IMR-90 (cell line): ENCODE data around the gene TAB2. TPM values are rescaled to one million over a fixed set of nuclear protein-coding genes. Genes with fewer than 3 reads are reported as not detected.

Experiments used
- ATAC-seq: fragments of 200-7000 bp; cut with Tn5 transposase; 2 replicates; pipeline ENCODE4 v1.9.1; 2020; ENCODE audit warnings: low read depth, mild to moderate bottlenecking, moderate library complexity
- BruUV-seq: library from RNA; stranded (reverse); fragments of 400-500 nt; replicated peaks from 2 replicates; lab custom pipeline; 2021; lab: Mats Ljungman, UMichigan
- CTCF ChIA-PET: fragments of 300-600 bp; formaldehyde crosslinking; extraction: SDS; loops from one replicate; lab custom pipeline; 2021; ENCODE audit warnings: antibody characterized with exemption; lab: Yijun Ruan, JAX
- POLR2A ChIA-PET: fragments of 300-600 bp; sonication (Branson Sonifier 250); formaldehyde crosslinking; loops from one replicate; lab custom pipeline; 2022; ENCODE audit warnings: antibody characterized with exemption; ENCODE audit not compliant: unreplicated experiment; lab: Charles Lee
- DNase-seq: peaks from one replicate; pipeline ENCODE4 v3.0.0; 2013
- H2AFZ ChIP-seq: replicated peaks from 2 replicates; pipeline ENCODE3; 2013; ENCODE audit warnings: low read length, mild to moderate bottlenecking; ENCODE audit not compliant: poor library complexity
- H2AK5ac ChIP-seq: 2 replicates; pipeline ENCODE4 v1.6.1; 2013; ENCODE audit warnings: low read depth, low read length, inconsistent platforms
- H2AK9ac ChIP-seq: replicated peaks from 2 replicates; pipeline ENCODE3; 2013; ENCODE audit warnings: mild to moderate bottlenecking, low read depth, low read length, moderate library complexity; ENCODE audit not compliant: poor library complexity
- H2BK120ac ChIP-seq: 2 replicates; pipeline ENCODE4 v1.6.1; 2013; ENCODE audit warnings: low read depth, low read length, inconsistent platforms
- H2BK15ac ChIP-seq: 3 replicates; pipeline ENCODE4 v1.6.1; 2013; ENCODE audit warnings: low read depth, low read length, inconsistent platforms
- H2BK20ac ChIP-seq: 2 replicates; pipeline ENCODE4 v1.6.1; 2013; ENCODE audit warnings: low read depth, mild to moderate bottlenecking, inconsistent platforms, low read length, moderate library complexity
- H2BK5ac ChIP-seq: 2 replicates; pipeline ENCODE4 v1.6.1; 2013; ENCODE audit warnings: mild to moderate bottlenecking, low read depth, low read length, inconsistent platforms; ENCODE audit not compliant: poor library complexity, severe bottlenecking
- H3K14ac ChIP-seq: replicated peaks from 2 replicates; pipeline ENCODE4 v1.6.1; 2013; ENCODE audit warnings: low read depth, low read length, inconsistent platforms
- H3K18ac ChIP-seq: 2 replicates; pipeline ENCODE4 v1.6.1; 2013; ENCODE audit warnings: low read depth, low read length, control low read depth
- H3K23ac ChIP-seq: 2 replicates; pipeline ENCODE4 v1.6.1; 2013; ENCODE audit warnings: low read depth, low read length, inconsistent platforms
- H3K27ac ChIP-seq: 2 replicates; pipeline ENCODE4 v1.5.1; 2013; ENCODE audit warnings: mild to moderate bottlenecking, control low read depth, low read length; ENCODE audit not compliant: insufficient read depth
- H3K27me3 ChIP-seq: 2 replicates; pipeline ENCODE4 v1.6.1; 2013; ENCODE audit warnings: low read length; ENCODE audit not compliant: control insufficient read depth, insufficient read depth
- H3K36me3 ChIP-seq: 2 replicates; pipeline ENCODE4 v1.6.1; 2013; ENCODE audit warnings: low read length, mixed read lengths; ENCODE audit not compliant: control insufficient read depth, insufficient read depth
- H3K4ac ChIP-seq: 2 replicates; pipeline ENCODE4 v1.6.1; 2013; ENCODE audit warnings: low read depth, low read length, inconsistent platforms
- H3K4me1 ChIP-seq: 2 replicates; pipeline ENCODE4 v1.6.1; 2013; ENCODE audit warnings: low read length, mixed read lengths; ENCODE audit not compliant: control insufficient read depth, insufficient read depth
- H3K4me2 ChIP-seq: 2 replicates; pipeline ENCODE4 v1.6.1; 2013; ENCODE audit warnings: low read depth, mild to moderate bottlenecking, control low read depth, low read length, moderate library complexity
- H3K4me3 ChIP-seq: 2 replicates; pipeline ENCODE4 v1.5.1; 2013; ENCODE audit warnings: low read depth, mild to moderate bottlenecking, control low read depth, low read length, moderate library complexity; ENCODE audit not compliant: insufficient read depth
- H3K56ac ChIP-seq: 2 replicates; pipeline ENCODE4 v1.6.1; 2013; ENCODE audit warnings: low read length, inconsistent platforms; ENCODE audit not compliant: insufficient read depth; ENCODE audit errors: extremely low read depth
- H3K79me1 ChIP-seq, 2 experiments: 2 replicates each; pipeline ENCODE4 v1.6.1; 2013; ENCODE audit warnings: low read length in 2 of 2, inconsistent platforms in 1 of 2, low read depth in 1 of 2
- H3K9ac ChIP-seq: 2 replicates; pipeline ENCODE4 v1.6.1; 2013; ENCODE audit warnings: low read depth, low read length, control low read depth
- H3K9me1 ChIP-seq: 2 replicates; pipeline ENCODE4 v1.6.1; 2013; ENCODE audit warnings: low read length, inconsistent platforms; ENCODE audit not compliant: insufficient read depth
- H3K9me3 ChIP-seq: 2 replicates; pipeline ENCODE4 v1.6.1; 2013; ENCODE audit warnings: low read length; ENCODE audit not compliant: control insufficient read depth, insufficient read depth
- H4K20me1 ChIP-seq: 2 replicates; pipeline ENCODE4 v1.6.1; 2013; ENCODE audit warnings: low read length, inconsistent platforms; ENCODE audit not compliant: insufficient read depth
- H4K5ac ChIP-seq: 2 replicates; pipeline ENCODE4 v1.6.1; 2013; ENCODE audit warnings: mild to moderate bottlenecking, low read depth, low read length, control low read depth
- H4K8ac ChIP-seq, 2 experiments: 2 replicates each; pipeline ENCODE4 v1.6.1; 2013; ENCODE audit warnings: low read depth in 2 of 2, low read length in 2 of 2, control low read depth in 1 of 2, inconsistent platforms in 1 of 2
- H4K91ac ChIP-seq: 2 replicates; pipeline ENCODE4 v1.6.1; 2013; ENCODE audit warnings: low read depth, low read length, inconsistent platforms; ENCODE audit not compliant: insufficient read depth
- CEBPB ChIP-seq: IDR thresholded peaks from 2 replicates; pipeline ENCODE4 v1.6.1; 2012; ENCODE audit warnings: low read depth, low read length, improper control_type of control experiment
- CHD1 ChIP-seq: IDR thresholded peaks from 2 replicates; pipeline ENCODE4 v1.6.1; 2012; ENCODE audit warnings: low read depth, low read length, improper control_type of control experiment
- FOS ChIP-seq: fragments of 150-350 bp; IDR thresholded peaks from 2 replicates; pipeline ENCODE4 v1.6.1; 2016; ENCODE audit warnings: low read depth, low read length
- MAFK ChIP-seq: IDR thresholded peaks from 2 replicates; pipeline ENCODE4 v1.6.1; 2012; ENCODE audit warnings: low read depth, low read length, improper control_type of control experiment
- MAZ ChIP-seq: IDR thresholded peaks from 2 replicates; pipeline ENCODE4 v1.6.1; 2012; ENCODE audit warnings: low read depth, mild to moderate bottlenecking, low read length, improper control_type of control experiment, moderate library complexity, borderline replicate concordance
- POLR2A ChIP-seq: IDR thresholded peaks from 2 replicates; pipeline ENCODE4 v1.6.1; 2012; ENCODE audit warnings: mild to moderate bottlenecking, low read depth, low read length
- RAD21 ChIP-seq: IDR thresholded peaks from 2 replicates; pipeline ENCODE4 v1.6.1; 2012; ENCODE audit warnings: low read length, improper control_type of control experiment
- RCOR1 ChIP-seq: IDR thresholded peaks from 2 replicates; pipeline ENCODE4 v1.6.1; 2012; ENCODE audit warnings: mild to moderate bottlenecking, low read length, improper control_type of control experiment; ENCODE audit not compliant: insufficient replicate concordance
- SMC3 ChIP-seq: fragments of 150-350 bp; IDR thresholded peaks from 2 replicates; pipeline ENCODE4 v1.6.1; 2016; ENCODE audit warnings: low read depth, mild to moderate bottlenecking, antibody characterized with exemption, low read length, moderate library complexity
- WGBS, 2 experiments: methylation state at CpG; one replicate each; pipeline versions ENCODE4 v1.1.5 to v1.1.7; 2013; ENCODE audit warnings: missing lambda C conversion rate in 2 of 2; ENCODE audit not compliant: insufficient read length in 1 of 2; ENCODE audit errors: extremely low coverage in 2 of 2; 5-methylcytosine and 5-hydroxymethylcytosine counted together
- dilution Hi-C: fragments of 300-500 bp; cut with HindIII; formaldehyde crosslinking; loops from one replicate; pipeline ENCODE4 v1.14.3; 2018; ENCODE audit warnings: low sequenced_read_pairs; ENCODE audit not compliant: unreplicated experiment
- in situ Hi-C: fragments of 300-500 bp; cut with MboI; formaldehyde crosslinking; loops from 3 replicates; pipeline ENCODE4 v1.14.3; 2019; ENCODE audit warnings: low sequenced_read_pairs, inconsistent platforms, mixed read lengths
- intact Hi-C: fragments of 100-400 bp; cut with micrococcal nuclease; formaldehyde crosslinking; loops from 2 replicates; pipeline ENCODE4 v1.10.0; 2022
- polyA plus RNA-seq, 3 experiments: library from polyadenylated mRNA; depleted of rRNA; stranded (reverse); fragments of >200 nt; gene quantifications; 2 replicates each; pipeline ENCODE4 v1.2.3, GENCODE V29; 2012; ENCODE audit warnings: low replicate concordance in 1 of 3
- total RNA-seq: library from RNA; depleted of rRNA; stranded (reverse); fragments of >200 nt; gene quantifications from 2 replicates; pipeline ENCODE4 v1.2.3, GENCODE V29; 2012
- TF ChIP-seq, protein P1 (sequence below): fragments of 150-350 bp; IDR thresholded peaks from 2 replicates; pipeline ENCODE4 v1.6.1; 2016; ENCODE audit warnings: low read depth, mild to moderate bottlenecking, low read length, moderate library complexity, borderline replicate concordance
- TF ChIP-seq, protein P2 (sequence below): fragments of 150-350 bp; IDR thresholded peaks from 2 replicates; pipeline ENCODE4 v1.6.1; 2017; ENCODE audit warnings: mild to moderate bottlenecking, antibody characterized with exemption, low read length, low read depth
- TF ChIP-seq, protein P3 (sequence below): conservative IDR thresholded peaks from 2 replicates; pipeline ENCODE4 v1.5.1; 2012; ENCODE audit warnings: mild to moderate bottlenecking, low read depth, low read length, improper control_type of control experiment

Gene TAB2
- total and polyA plus RNA-seq, 2 of the 4 experiments (the other 2 are of a cell fraction) = 20.8 to 25.3 TPM

DNA sequence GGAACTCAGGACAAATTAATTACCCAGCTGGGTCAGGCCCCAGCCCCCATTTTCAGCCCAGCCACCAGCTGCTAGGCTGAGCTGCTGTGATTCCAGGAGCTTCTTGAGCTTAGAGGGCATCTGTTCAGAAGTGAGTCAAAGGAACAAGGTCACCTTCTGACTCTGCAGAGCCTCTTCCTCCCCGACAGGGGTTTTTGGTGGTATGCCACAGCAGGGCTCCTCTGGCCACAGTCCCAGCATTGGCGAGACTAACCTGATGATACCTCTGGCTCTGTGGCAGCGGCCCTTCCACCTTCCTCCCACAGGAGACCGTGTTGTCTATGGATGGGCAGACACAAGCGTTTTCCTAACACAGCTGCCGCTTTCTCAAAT is 127.6 kb downstream of the TAB2 start:
- intact Hi-C loops = no loop called here
- H3K9ac ChIP-seq = no peak overlapping the region
- H2AK5ac ChIP-seq = no peak overlapping the region
- no peaks in the 10 kb centered on the region for H3K36me3 ChIP-seq
- H3K9me1 ChIP-seq = 0 out of 2 replicates have a peak, but pooled peaks cover 4% of the 10 kb centered on the region
- ChIA-PET POLR2A (no interaction called here), CTCF (interaction anchor here (1.2 kb wide), 1 partner anchor 13 kb away, joined by 4 read pairs; no protein-coding TSS in a partner anchor)
- no peak overlapping the region for H4K8ac ChIP-seq
- no peak overlapping the region for H3K4ac ChIP-seq
- H4K20me1 ChIP-seq = no peaks in the 10 kb centered on the region
- H3K23ac ChIP-seq = no peak overlapping the region
- TF ChIP-seq SMC3 (no peak), MAFK (no peak), FOS (no peak), POLR2A (no peak), RCOR1 (no peak), RAD21 (no peak), CEBPB (no peak), CHD1 (no peak), MAZ (no peak)
- TF ChIP-seq, protein P1, sequence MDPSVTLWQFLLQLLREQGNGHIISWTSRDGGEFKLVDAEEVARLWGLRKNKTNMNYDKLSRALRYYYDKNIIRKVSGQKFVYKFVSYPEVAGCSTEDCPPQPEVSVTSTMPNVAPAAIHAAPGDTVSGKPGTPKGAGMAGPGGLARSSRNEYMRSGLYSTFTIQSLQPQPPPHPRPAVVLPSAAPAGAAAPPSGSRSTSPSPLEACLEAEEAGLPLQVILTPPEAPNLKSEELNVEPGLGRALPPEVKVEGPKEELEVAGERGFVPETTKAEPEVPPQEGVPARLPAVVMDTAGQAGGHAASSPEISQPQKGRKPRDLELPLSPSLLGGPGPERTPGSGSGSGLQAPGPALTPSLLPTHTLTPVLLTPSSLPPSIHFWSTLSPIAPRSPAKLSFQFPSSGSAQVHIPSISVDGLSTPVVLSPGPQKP = no peak
- TF ChIP-seq, protein P2, sequence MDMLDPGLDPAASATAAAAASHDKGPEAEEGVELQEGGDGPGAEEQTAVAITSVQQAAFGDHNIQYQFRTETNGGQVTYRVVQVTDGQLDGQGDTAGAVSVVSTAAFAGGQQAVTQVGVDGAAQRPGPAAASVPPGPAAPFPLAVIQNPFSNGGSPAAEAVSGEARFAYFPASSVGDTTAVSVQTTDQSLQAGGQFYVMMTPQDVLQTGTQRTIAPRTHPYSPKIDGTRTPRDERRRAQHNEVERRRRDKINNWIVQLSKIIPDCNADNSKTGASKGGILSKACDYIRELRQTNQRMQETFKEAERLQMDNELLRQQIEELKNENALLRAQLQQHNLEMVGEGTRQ = no peak
- TF ChIP-seq, protein P3, sequence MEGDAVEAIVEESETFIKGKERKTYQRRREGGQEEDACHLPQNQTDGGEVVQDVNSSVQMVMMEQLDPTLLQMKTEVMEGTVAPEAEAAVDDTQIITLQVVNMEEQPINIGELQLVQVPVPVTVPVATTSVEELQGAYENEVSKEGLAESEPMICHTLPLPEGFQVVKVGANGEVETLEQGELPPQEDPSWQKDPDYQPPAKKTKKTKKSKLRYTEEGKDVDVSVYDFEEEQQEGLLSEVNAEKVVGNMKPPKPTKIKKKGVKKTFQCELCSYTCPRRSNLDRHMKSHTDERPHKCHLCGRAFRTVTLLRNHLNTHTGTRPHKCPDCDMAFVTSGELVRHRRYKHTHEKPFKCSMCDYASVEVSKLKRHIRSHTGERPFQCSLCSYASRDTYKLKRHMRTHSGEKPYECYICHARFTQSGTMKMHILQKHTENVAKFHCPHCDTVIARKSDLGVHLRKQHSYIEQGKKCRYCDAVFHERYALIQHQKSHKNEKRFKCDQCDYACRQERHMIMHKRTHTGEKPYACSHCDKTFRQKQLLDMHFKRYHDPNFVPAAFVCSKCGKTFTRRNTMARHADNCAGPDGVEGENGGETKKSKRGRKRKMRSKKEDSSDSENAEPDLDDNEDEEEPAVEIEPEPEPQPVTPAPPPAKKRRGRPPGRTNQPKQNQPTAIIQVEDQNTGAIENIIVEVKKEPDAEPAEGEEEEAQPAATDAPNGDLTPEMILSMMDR = no peak
- H3K14ac ChIP-seq = no peak overlapping the region
- ATAC-seq (no peak), DNase-seq (no peak)
- no peak overlapping the region for H4K91ac ChIP-seq
- H3K4me3 ChIP-seq = no peak overlapping the region
- no peak overlapping the region for H2BK15ac ChIP-seq
- no peak overlapping the region for H3K18ac ChIP-seq
- H3K56ac ChIP-seq = no peak overlapping the region
- no peak overlapping the region for H2BK5ac ChIP-seq
- no peaks in the 10 kb centered on the region for H3K79me1 ChIP-seq
- in situ Hi-C loops = no loop called here
- H3K9me3 ChIP-seq = no peaks in the 10 kb centered on the region
- WGBS, 2 experiments = 100% methylated on average over 2 of the region's 6 CpGs; no CpG with 5 or more reads in 1 of the 2 experiments
- H3K27me3 ChIP-seq = peaks cover under 1% of the 10 kb centered on the region; the same call in 1 of the 2 replicates
- H3K4me2 ChIP-seq = no peak overlapping the region
- no peak overlapping the region for H2AK9ac ChIP-seq
- H3K27ac ChIP-seq = no peak overlapping the region
- no peak overlapping the region for H4K5ac ChIP-seq
- H2AFZ ChIP-seq = no peak overlapping the region
- peaks cover 7% of the 10 kb centered on the region; the same call in 1 of the 2 replicates for H3K4me1 ChIP-seq
- no TSS peak for BruUV-seq
- no peak overlapping the region for H2BK20ac ChIP-seq
- dilution Hi-C loops = no loop called here
- no peak overlapping the region for H2BK120ac ChIP-seq
